Measurements from ENCODE around the gene YKT6.
"Not testable (repeated sequence)": the region's sequence is repeated elsewhere in the genome, so short reads cannot be mapped to it uniquely, and the experiment has no call there.

The YKT6 gene

DNA sequence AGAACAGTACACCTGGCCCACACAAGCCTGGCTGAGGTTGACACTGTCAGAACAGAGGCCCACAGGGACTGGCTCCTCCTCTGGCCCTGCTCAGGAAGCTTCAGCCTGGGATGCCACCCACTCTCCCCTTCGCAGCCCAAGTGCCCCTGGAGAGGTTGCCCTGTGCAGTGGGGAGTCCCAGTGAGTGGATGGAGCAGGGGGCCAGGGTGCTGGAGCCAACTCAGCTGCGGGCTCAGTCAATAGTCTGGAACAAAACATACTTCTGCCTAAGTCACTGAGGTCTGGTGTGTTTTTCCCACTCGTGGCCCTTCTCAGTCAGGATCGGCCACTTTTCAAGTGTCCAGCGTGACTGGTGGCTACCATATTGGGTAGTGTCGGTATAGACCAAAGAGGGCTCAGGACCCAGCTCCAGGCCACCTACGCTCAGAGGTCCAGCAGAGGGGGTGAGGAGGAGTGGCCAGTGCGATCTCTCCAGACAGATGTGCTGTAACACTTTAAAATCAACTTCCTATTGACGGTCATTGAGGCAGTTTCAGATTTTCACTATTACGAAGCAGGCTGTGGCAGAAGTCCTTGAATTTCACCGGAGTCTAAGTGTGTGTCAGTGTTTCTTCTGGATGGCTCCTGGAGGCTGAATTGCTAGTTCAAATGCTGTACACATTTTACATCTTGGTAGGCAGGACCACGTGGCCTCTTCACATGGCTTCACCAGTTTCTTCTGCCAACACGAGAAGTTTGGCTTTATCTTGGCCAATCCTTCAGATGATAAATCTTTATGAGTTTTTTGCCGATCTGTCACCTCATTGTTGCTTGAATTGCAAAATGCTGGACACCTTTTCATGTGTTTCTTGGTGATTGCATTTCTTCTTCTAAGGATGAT lies 10.5 kb upstream of the YKT6 start:
- DNase-seq (ENCODE audit: insufficient read length, low spot score), result no peak
- FAIRE-seq, result no peak

DNA sequence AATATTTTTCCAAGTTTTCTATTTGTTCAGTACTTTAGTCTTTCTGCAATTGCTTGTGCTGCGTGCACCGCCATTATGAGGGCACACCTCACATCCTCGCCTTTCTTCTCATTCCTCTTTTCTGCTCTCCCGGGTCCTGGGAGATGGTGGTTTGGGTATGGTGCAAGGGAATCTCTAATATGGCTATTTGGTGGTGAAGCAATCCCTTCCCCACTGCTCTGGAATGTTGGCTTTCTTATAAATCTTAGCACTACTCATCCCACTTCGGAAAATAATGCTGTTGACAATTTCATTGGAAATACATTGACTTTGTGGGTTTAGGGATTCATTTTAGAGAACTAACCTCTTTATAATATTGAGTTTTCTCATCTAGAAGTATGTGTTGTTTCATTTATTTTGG lies 9.6 kb upstream of the YKT6 start:
- DNase-seq (ENCODE audit: insufficient read length, low spot score), result no peak
- no peak for FAIRE-seq

DNA sequence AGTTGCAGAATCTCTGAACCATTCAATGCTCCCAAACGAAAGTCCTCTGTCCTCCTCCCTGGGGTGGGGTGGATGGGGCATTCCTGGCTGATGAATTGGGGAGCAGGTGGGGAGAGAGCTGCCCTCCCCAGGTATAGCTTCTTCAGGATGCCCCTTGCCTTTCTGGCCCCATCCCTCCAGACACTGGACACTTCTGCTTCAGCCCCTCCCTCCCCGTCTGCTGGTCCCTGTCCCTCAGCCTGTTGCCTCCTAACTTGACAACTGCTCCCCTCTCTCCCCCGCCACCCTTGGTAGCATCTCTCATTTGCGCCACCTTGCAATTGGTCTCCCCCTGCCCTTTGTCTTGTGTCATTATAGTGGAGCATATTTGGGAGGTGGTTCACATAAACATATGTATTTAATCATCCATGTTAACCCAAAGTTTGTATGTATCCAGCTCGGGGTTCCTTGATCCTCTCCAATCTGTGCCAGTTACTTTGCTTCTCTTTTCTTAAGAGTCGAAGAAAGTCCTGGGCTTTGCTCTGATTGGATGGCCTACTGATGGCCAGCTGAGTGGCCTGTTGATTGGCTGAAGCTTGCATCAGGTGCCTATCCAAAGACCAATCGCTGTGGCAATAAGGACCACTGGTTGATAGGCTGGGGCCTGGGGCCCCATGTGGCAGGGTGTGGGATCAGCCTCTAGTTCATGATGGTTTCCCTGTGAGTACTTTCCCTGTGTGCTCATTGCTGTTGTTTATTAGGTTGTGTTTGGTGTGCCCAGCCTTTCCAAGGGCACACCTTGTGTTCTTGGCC lies 7.6 kb upstream of the YKT6 start:
- no peak for DNase-seq (ENCODE audit: insufficient read length, low spot score)
- no peak for FAIRE-seq

DNA sequence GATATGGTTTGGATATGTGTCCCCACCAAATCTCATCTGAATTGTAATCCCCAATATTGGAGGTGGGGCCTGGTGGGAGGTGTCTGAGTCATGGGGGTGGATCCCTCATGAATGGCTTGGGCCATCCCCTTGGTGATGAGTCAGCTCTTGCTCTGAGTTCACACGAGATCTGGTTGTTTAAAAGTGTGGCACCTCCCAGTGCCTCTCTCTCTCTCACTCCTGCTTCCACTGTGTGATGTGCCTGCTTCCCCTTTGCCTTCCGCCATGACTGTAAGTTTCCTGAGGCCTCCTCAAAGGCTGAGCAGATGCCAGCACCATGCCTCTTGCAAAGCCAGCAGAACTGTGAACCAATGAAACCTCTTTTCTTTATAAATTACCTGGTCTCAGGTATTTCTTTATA lies 6.7 kb upstream of the YKT6 start:
- DNase-seq (ENCODE audit: insufficient read length, low spot score), result no peak
- FAIRE-seq, result no peak

DNA sequence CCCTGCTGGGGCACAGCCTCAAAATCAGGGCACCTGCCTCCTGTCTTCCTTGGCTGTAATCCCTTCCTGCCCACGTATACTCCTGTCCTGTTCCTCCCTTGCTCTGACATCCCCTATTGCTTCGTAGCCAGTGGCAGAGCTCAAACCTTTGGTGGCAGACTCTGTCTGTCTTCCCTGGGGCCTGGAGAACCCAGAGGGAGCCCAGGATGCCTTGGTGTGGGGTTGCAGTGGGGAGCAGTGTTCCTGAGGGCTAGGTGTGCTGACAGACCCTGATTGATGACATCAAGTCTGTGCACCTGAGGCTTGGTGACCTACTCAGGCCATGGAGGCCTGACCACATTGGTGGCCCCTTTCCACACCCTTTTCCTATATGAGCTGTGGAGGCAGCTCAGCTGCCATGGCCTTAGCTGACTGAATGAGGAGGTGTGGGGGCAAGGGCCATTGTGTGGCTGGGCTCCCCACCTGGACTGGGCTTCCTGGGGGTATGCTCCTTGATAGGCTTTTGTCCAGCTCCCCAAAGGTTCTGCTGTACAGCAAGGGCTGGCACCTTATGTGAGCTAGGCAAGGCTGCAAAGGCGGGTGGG lies 6.1 kb upstream of the YKT6 start:
- FAIRE-seq (no peak), DNase-seq (ENCODE audit: insufficient read length, low spot score) (no peak)

DNA sequence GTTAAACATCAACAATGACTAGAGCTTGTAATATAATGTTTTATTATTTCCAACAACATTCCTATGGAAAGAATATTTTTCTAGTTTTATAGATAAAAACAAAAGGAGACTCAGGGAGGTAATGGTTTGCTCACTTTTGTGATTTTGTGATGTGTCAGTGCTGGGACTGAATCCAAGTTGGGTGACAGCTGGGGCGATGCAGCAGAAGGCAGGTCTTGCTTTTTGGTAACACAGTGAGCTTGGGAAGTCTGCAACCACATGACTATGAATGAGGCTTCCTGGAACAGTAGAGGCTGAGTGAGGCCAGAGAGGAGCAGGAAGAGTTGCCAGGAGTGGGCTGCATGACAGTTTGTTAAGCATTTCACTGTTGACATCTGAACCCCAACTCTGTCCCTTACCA lies 4.9 kb upstream of the YKT6 start:
- DNase-seq (ENCODE audit: insufficient read length, low spot score) (no peak), FAIRE-seq (no peak)

DNA sequence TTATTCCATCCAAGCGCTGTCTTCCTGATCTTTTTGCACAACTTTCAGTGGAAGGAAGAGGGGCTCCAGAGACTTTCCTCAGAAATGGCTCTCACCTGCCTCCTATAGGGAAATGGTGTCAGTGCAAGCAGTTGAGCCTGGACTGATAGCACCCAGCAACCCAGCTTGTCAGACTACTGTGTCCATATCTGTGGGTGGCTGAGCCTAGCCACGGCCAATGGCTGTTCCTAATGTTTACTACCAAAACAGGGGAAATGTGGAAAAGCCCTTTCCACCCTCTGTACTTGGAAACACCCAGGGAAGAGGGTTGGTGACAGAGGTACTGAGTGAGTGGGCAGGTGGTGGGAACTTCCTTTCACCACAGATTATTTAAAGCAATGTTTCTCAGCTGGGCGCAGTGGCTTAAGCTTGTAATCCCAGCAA lies 4.3 kb upstream of the YKT6 start:
- FAIRE-seq, result peak; percentile 84
- DNase-seq (ENCODE audit: insufficient read length, low spot score), result no peak

DNA sequence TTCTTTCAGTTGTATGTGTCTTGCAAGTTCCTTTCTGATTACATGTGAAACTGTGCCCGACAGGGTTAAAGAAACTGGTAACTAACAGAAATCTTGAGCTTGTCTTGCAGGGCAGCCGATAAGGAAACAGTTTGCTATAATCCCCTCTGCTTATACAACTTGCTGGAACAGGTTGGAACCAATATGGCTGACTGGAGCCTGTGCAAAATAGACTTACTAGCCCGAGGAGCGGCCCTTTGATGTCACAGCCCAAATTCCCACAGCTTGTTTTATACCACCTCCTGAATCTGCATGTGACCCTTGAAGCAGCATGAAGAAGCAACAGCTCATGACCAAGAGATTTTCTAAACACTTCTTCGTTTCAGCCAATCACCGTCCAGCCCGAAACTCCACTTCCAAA lies 3.3 kb upstream of the YKT6 start:
- FAIRE-seq (no peak), DNase-seq (ENCODE audit: insufficient read length, low spot score) (no peak)

DNA sequence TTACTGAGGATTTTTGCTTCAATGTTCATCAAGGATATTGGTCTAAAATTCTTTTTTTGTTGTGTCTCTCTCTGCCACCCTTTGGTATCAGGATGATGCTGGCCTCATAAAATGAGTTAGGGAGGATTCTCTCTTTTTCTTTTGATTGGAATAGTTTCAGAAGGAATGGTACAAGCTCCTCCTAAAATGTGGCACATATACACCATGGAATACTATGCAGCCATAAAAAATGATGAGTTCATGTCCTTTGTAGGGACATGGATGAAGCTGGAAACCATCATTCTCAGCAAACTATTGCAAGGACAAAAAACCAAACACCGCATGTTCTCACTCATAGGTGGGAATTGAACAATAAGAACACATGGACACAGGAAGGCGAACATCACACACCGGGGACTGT lies 615 bp upstream of the YKT6 start:
- not testable (repeated sequence) for DNase-seq (ENCODE audit: insufficient read length, low spot score); FAIRE-seq

DNA sequence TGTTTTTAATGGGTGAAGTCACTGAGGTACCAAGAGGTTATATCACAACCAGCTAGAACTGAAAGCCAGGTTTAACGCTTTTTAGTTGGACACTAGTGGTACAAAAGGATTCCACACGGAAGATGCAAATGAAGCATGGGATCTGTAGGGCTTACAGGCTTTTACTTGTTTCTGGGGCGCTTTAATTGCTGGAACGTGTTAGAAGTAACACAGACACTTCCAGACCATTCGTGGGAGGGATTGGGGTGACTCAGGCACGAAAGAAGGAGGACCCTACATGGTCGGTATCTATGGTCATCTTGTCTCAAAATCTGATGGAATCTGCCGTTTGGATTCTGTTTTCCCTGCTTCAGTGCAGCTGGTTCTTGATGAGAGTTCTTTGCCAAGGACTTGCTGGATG lies 1.0 kb downstream of the YKT6 start:
- FAIRE-seq (peak; percentile 78), DNase-seq (ENCODE audit: insufficient read length, low spot score) (no peak)

DNA sequence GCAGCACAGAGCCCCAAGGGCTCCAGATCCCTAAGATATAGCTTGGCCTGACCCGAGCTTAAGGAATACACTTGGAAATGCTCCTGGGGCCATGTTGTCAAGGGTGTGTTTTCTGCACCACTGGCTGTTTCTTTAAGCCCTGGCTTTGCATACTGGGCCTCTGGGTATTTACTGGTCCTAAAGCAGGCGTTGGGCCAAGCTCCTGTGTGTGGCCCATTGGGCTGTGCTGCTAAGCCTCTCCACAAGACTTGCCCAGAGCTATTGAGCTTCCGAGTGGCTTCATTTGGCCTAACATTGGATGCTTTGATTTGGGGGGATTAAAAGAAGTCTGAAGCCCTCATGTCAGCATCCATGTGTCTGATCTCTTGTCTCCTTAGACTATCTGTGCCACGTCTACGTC lies 5.2 kb downstream of the YKT6 start:
- FAIRE-seq (no peak), DNase-seq (ENCODE audit: insufficient read length, low spot score) (no peak)

DNA sequence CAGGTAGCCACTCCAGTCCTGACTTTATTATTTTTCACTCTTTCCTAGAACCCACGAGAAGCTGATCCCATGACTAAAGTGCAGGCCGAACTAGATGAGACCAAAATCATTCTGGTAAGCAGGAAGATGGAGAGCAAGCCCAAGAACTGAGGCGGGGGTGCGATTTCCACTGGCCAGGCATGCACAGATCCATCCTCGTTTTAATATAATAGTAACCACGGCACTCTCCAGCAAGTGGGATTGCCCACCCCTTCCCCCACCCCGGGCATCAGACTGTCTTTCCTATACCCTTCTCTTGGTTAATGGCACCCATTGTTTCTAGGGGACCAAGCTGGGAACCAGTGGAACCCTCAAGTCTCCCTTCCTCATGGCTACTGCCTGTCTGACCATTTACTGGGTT lies 7.3 kb downstream of the YKT6 start:
- DNase-seq (ENCODE audit: insufficient read length, low spot score), result no peak
- no peak for FAIRE-seq

DNA sequence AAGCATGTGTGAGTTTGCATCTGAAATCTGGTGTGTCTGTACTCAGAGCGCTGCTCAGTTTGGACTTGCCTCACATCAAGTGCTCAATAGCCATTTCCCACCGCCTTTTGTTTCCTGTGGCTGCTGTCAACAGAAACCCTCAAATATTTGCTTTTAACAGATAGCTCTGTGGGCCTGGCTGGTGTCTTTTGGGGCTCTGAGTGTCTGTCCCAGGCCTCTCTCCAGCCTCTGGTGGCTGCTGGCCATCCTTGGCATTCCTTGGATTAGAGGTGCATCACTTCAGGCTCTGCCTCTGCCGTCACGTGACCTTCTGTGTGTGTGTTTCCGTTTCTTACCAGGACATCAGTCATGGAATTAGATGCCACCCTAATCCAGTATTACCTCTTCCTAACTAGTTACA lies 9.3 kb downstream of the YKT6 start:
- DNase-seq (ENCODE audit: insufficient read length, low spot score) (no peak), FAIRE-seq (no peak)

DNA sequence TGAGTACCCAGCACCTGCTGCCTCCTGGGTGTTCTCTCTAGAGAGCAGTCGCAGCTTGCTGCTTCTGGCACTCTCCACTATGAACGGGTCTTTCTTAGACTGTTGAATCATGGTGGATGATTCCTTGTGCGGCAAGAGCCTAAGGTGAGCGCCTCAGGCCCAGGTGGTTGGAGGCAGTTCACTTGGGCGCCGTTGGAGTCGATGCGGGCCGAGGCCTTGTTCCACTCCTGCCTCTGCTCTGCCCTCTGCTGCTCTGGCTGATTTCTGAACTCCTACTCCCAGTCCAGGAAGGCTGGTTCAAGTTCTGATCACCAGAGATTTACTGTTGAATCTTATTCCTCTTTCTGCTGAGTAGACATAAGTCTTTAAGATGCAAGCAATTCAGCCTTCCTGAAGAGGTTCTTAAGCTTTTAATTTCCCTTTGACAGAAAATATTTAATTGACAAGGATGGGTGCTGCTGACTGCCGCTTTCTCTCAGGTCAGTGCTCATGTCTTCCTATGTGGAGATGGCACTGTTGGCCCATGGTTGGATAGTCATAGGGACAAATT lies 10.4 kb downstream of the YKT6 start:
- DNase-seq (ENCODE audit: insufficient read length, low spot score), result no peak
- no peak for FAIRE-seq

DNA sequence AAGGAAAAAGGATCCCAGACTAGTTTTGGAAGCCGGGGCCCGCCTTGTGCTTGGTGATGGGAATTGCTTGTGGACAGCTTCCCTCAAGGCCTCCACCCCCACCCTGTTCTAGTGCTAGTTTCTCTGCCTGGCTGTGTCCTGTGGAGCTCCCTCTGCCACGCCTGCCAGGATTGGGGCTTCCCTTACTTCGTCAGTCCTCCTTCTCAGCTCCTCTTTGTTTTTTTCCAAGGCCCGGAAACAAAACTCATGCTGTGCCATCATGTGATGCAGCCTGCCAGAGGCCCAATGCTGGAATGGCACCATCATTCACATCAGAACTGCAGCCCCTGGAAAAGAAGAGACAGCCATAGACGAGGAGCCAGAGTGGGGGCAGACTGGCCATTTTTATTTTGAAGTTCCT lies 11.2 kb downstream of the YKT6 start:
- no peak for FAIRE-seq
- no peak for DNase-seq (ENCODE audit: insufficient read length, low spot score)

DNA sequence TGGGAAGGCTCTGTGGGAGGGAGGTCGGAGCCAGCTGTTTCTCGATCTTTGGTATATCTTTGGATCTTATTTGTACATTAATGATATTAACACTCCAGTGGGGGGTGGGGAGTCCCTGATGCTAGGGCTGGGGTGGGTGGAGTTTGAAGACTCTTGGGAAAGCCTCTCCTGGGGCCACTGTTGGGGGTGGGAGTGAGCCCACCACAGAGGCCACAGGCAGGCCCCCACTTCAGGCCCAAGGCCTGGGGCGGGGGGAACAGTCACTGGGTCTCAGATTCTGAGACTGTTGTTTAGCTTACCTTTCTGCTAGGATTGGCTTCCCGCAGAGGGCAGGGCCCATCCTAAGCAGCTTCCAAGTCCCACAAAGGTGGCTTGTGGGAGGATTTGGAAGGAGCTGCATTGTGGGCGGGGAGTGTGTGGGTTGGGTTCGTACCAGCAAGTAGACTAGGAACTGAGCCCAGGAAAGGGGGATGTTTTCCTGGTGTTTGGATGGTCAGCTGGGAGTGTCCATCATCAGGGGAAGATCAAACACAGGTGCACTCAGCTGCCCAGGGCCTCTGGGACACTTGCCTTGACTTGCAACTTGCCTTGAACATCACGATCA lies 11.9 kb downstream of the YKT6 start:
- FAIRE-seq (no peak), DNase-seq (ENCODE audit: insufficient read length, low spot score) (no peak)

DNA sequence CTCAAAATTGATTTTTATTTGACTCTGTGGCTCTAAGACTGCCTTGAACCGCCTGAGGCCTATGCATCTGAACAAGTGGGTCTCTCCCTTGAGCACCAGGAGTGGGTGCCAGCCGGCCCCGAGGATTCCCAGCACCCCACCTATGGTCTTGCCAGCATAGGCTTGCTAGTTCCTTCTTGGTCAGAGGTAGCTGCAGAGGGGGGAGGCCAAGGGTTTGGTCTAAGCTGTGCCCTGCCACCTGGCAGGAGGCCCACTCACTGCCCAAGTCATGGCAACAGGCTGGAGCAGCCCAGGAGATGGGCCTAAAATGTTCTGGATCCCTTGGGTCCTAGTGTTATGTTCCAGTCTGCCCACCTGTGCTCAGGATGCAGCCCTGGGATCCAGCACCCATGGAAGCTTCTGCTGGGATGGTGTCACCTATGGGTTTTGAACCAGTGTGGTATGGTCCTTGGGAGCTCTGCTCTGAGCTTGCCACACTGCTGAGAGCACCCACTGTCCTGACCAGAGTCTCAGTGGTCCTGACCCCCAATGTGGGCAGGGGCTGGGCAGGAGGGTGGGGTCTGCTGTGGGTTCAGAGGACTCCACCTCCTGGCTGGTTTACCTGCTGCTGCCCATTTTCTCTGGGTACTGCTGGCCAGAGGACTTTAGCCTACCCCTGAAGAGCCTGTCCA lies 12.6 kb downstream of the YKT6 start:
- no peak for DNase-seq (ENCODE audit: insufficient read length, low spot score)
- no peak for FAIRE-seq

DNA sequence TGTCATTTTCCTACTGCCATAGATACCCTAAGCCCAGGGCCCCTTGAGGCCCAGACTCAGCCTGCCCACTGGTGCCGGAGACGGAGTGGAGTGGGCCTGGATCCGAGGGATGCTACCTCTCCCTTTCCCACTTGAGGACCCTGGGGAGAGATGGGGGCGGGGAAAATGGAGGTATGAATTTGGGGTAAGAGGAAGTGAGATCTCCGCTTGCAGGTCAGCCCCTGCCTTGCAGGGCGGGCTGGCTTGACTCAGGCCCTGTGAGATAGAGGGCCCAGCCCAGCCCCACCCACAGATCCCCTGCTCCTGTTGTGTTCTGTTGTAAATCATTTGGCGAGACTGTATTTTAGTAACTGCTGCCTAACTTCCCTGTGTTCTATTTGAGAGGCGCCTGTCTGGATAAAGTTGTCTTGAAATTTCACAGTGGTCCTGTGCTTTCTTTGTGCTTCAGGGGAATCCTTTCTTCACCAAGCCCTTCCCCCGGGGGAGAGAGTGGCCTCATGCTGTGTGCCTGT lies 13.2 kb downstream of the YKT6 start:
- no peak for DNase-seq (ENCODE audit: insufficient read length, low spot score)
- peak; percentile 52 for FAIRE-seq

DNA sequence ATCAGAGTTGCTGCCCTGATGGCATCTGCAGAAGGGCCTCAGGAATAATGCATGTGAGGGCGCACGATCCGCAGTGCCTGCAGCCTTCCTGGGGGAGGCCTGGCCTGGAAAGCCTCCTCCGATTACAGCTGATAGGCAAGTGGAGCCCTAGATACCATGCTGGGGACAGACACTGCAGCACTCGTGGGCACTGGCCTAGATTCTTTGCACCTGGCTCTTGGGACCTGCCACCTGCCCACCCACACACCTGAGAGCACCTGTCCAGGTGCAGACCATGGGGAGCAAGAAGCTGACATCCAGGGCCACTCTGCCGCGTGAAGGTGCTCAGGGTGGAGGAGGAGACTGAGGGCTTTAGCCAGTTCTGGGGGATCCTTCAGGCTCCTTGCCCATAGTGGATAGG lies 14.8 kb downstream of the YKT6 start:
- FAIRE-seq (no peak), DNase-seq (ENCODE audit: insufficient read length, low spot score) (no peak)

DNA sequence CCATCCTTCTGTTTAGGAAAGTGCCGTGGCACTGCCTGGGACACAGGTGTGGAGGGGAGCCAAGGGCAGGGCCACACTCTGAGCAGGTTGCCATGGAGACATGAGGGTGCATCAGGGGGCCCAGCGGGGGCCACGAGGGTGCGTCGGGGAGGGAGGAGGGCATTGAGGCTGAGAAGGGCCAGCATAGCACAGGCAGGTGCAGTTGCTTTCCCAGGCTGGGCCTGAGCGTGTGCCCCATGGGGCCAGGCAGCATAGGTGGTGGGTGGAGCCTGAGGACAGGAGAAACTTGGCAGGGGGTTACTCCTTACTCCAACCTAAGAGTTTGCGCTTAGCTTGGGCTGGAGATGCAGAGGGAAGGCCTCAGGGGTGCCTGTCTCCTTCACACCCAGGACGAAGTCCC lies 15.2 kb downstream of the YKT6 start:
- DNase-seq (ENCODE audit: insufficient read length, low spot score), result no peak
- no peak for FAIRE-seq

Measured in GM19239 (cell line).